Astrocyte of the cerebellum (primary cell): Measurements from ENCODE around the gene TMTC3.

Experiments
- DNase-seq: peaks from one replicate; pipeline ENCODE4 v3.0.0-alpha.2; 2011; ENCODE audit warnings: low read depth
- H3K4me3 ChIP-seq: 2 replicates; pipeline ENCODE4 v1.5.1; 2011; ENCODE audit warnings: mild to moderate bottlenecking, low read depth, low read length, moderate library complexity
- in situ Hi-C: cut with HindIII; loops from 2 replicates; pipeline ENCODE4 v1.10.0; 2017; ENCODE audit warnings: low sequenced_read_pairs
- TF ChIP-seq, protein P1 (sequence below): IDR thresholded peaks from 2 replicates; pipeline ENCODE4 v1.5.1; 2012; ENCODE audit warnings: low read length, low read depth, moderate library complexity, mild to moderate bottlenecking; ENCODE audit errors: missing control alignments

The TMTC3 gene

DNA sequence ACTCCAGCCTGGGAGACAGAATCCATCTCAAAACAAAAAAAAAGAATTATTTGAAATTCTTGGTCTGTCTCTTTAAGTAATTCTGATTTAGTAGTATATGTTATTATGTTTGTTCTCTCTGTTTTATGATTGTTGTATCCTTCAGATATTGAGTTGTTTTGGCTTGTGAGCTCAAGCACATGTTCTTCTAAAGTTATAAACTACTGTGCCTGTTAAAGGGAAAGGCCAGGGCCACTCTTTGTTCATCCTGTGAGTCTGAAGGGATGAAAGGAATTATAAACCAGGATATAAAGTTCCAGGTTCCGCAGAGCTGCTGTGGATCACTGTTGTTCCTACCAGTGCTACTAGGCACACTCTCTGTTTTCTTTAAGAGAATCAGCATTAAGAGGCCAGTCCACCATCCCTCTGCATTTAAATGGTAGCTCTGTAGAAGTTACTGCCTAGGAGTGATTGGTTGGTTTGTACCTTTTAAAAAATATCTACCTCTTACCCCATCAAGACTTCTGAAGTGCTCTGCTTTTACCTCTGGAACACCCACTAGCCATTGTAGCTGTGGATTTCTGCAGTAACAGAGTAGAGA is 14.1 kb downstream of the TMTC3 start:
- in situ Hi-C loops = no loop called here
- H3K4me3 ChIP-seq = no peak overlapping the region
- TF ChIP-seq, protein P1, sequence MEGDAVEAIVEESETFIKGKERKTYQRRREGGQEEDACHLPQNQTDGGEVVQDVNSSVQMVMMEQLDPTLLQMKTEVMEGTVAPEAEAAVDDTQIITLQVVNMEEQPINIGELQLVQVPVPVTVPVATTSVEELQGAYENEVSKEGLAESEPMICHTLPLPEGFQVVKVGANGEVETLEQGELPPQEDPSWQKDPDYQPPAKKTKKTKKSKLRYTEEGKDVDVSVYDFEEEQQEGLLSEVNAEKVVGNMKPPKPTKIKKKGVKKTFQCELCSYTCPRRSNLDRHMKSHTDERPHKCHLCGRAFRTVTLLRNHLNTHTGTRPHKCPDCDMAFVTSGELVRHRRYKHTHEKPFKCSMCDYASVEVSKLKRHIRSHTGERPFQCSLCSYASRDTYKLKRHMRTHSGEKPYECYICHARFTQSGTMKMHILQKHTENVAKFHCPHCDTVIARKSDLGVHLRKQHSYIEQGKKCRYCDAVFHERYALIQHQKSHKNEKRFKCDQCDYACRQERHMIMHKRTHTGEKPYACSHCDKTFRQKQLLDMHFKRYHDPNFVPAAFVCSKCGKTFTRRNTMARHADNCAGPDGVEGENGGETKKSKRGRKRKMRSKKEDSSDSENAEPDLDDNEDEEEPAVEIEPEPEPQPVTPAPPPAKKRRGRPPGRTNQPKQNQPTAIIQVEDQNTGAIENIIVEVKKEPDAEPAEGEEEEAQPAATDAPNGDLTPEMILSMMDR = no peak
- no peak for DNase-seq

DNA sequence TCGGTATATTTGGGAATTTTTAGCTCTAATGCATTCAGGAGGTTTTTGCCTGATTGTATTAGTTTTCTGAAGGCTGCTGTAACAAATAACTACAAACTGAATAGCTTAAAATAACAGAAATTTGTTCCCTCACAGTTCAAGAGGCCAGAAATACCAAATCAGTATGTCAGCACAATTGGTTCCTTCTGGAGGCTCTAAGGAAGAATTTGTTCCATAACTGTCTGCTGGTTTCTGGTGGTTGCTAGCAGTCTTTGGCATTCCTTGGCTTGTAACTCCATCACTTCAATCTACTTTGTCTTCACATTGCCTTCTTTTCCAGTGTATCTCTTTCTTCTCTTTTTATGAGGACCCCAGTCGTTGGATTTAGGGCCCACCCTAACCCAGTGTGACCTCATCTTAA is 21.3 kb downstream of the TMTC3 start:
- in situ Hi-C loops = no loop called here
- DNase-seq = no peak
- TF ChIP-seq, protein P1 = no peak
- H3K4me3 ChIP-seq = no peak overlapping the region

DNA sequence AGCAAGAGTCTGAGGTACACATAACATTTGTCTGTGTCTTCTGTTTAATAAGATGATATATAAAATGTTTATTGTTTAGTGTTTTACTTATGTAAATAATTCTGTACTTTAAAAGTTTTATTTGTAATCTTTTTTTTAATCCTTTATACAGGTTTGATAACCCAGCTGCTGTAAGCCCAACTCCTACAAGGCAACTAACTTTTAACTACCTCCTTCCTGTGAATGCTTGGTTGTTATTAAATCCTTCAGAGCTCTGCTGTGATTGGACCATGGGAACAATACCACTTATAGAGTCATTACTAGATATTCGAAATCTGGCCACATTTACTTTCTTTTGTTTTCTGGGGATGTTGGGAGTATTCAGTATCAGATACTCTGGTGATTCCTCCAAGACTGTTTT is 24.1 kb downstream of the TMTC3 start:
- in situ Hi-C loops = no loop called here
- DNase-seq = no peak
- TF ChIP-seq, protein P1 = no peak
- no peak overlapping the region for H3K4me3 ChIP-seq

DNA sequence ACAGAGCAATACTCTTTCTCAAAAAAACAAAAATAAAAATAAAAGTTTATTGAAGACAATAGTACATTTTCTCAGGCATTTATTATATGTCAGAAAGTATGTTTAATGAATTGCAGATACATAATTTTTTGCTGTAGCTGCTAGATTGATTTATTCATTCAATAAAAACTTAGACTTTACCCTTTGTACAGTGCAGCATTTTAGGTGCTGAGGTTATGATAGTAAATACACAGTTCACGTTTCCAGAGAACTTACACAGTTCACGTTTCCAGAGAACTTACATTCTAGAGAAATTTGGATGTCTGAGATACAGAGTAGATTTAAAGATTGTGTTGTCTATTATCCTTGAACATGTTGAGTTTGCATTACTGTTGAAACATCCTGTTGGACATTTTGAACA is 25.3 kb downstream of the TMTC3 start:
- H3K4me3 ChIP-seq = no peak overlapping the region
- DNase-seq = no peak
- TF ChIP-seq, protein P1 = no peak
- in situ Hi-C loops = no loop called here

DNA sequence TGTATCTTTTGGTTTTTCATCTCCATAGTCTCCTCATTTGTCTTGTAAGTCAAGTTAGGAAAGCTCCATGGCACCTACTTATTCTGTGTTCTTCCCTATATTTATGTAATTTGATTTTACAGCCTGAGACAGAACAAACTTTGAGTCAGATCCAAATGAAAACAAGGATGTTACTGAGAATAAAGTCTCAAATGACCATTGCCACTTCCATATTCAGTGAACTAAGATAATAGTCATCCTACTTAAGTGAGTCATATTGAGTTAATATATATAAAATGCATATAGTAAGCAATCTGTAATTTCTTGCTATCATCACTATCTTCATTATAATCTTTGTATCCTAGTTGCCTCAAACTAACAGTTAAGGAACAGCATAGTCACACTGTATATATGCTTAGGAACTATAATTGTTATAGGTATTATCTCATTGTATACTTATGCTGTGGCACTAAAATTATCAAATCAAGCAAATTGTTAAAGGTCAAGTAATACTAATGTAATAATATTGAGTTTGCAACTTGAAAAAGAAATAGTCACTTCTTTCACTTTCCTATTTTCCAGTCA is 30.8 kb downstream of the TMTC3 start:
- TF ChIP-seq, protein P1 = no peak
- no peak overlapping the region for H3K4me3 ChIP-seq
- in situ Hi-C loops = no loop called here
- no peak for DNase-seq

DNA sequence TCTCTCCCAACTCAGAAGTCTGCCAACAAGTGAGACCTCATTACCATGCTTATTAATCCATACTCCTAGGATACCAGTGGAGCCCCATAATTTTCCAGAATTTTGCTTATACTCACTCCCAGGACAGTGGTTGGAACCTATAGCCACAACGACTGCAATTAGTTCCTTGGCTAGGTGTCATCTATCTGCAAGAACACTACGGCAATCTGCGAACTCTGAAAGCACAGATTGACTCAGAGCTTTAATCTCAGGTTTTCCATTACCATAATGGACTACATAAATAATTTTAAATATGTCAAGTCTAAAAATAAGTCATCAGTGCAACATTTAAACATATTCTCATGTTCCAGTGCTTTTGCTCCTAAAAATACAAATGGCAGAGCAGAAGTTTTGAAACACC is 33.4 kb downstream of the TMTC3 start:
- TF ChIP-seq, protein P1 = no peak
- H3K4me3 ChIP-seq = no peak overlapping the region
- in situ Hi-C loops = no loop called here
- DNase-seq = no peak
